Cortex of kidney (tissue), 1 donor: ENCODE measurements around the gene GPRIN2.
"Not testable (repeated sequence)": the region's sequence is repeated elsewhere in the genome, so short reads cannot be mapped to it uniquely, and the experiment has no call there.

ENCODE experiments used
- DNase-seq: peaks from one replicate; lab custom pipeline; 2025; lab: John Stamatoyannopoulos, UW

Gene GPRIN2

DNA sequence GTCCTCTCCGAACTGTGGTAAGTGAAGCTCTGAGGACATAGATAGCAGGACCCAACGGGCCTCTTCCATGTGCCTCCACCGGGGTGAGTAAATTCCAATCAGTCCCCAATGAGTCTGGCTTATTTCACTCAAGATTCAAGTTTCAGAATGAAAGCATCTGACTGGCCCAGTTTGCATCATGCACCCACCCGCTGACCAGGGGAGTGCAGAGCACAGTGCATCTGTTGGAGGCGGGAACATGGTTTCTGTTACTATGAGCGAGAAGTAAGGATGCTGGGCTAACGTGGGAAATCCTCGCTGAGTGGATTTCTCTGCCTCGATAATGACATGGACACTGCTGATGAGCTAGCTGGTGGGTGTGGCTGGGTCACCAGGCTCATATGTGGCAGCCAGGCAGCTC lies 10.7 kb upstream of the GPRIN2 start:
- not testable (repeated sequence) for DNase-seq

GRCh38 chr10:46565591-46566332 lies 9.3 kb upstream of the GPRIN2 start:
- DNase-seq: not testable (repeated sequence)

- DNase-seq: no peak
These were observed 4.5 kb upstream of the GPRIN2 start for GRCh38 chr10:46560952-46561351.

GRCh38 chr10:46560381-46560780 lies 3.9 kb upstream of the GPRIN2 start:
- no peak for DNase-seq

DNA sequence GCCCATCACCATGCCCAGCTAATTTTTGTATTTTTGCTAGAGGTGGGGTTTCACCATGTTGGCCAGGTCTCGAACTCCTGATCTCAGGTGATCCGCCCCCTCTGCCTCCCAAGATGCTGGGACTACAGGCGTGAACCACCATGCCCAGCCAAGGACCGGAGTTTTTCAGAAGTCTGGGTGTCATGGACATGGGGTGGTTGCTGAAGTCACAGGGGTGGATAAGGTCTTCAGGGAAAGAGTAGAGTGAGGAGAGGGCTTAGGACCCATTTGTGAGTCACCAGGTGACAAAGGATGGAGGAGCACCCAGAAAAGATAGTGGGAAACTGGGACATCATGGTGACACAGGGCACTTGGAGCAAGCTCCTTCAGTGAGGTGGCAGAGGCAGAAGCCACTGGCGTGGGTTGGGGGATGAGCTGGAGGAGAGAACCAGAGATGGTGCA lies 2.8 kb upstream of the GPRIN2 start:
- no peak for DNase-seq

GRCh38 chr10:46558392-46559185 lies 2.1 kb upstream of the GPRIN2 start:
- no peak for DNase-seq

- DNase-seq: no peak
These were observed 1.6 kb upstream of the GPRIN2 start for GRCh38 chr10:46558122-46558391.

DNA sequence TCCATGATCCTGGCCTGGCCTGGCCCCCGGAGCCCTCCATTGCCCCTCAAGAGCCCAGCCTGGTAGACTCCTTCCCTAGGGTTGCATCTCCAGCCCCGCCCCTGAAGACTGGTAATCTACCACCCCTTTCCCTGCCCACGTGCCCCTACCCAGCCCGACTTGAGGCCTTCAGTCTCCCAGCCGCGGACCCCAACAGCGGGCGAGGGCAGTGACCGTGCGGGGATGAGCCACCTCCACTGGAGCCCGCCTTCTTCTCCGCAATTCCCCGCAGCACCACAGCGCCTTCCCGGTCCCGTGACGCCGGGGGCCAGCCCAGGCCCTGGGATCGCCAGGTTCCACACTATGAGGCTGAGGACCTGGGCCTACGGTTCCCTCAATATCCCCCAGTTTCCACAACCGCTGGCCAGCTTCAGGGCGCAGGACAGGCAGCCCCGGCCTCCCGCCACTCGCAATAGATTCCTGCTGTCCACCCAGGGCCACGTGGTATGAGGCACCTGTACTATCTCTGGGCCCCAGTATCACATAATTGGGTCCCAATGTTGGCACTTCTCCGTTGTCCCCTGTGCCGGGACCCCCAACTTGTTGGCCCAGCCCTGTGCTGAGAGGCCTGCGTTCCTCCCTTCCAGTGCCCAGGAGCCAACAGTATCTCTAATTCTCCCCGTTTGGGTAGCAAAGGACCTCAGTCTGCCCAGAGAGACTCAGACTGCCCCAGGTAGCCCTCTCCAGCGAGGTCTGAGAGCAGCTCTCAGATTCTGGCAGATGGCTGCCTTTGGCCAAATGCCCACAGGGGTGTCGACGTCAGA lies 1.1 kb upstream of the GPRIN2 start:
- DNase-seq: no peak

GRCh38 chr10:46555713-46556514 lies 544 bp downstream of the GPRIN2 start:
- DNase-seq: no peak

DNA sequence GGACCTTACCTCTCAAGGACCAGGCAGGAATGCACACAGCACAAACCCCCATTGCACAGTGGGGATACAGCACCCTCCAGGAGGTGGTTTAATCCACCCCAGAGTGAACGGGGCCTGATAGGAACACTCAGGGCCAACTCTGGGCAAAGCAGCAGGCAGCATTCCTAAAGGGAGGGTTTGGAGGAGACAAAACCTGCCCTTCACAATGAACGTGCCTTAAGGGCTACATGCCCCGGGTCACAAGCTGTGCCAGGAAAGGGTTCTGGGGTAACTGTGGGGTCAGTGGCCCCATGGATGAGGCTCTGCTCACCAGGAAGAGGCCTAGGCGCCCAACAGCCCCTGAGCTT lies 1.1 kb downstream of the GPRIN2 start:
- DNase-seq: no peak

DNA sequence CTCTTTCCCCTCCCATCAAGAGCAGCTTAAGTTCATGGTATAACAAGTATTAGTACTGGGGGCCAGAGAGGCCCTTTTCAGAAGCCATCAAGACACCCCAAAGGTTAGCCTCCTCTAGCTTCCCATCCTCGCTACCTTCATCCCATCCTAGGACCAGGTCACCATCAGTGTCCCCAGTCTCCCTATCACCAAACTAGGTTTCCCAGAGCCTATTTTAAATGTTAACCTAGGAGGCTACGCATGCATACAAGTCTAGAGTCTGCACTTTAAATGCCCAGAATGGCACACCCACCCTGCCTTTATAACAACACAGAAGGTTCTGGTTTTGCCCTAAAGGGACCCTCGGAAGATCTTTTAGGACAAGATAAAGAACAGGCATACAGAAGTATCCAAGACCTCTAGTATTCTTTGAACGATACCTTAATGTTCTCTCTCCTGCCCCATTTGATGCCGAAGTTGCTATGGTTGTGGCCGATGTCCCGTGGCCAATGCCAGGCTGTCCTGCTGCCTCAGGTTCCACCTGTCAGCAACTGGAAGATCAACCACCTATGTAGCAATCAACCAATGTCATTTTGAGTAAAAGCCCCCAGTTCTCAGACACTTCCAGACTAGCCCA lies 2.2 kb downstream of the GPRIN2 start:
- DNase-seq: no peak

- DNase-seq: no peak
These were observed 3.0 kb downstream of the GPRIN2 start for GRCh38 chr10:46553238-46554049.

DNA sequence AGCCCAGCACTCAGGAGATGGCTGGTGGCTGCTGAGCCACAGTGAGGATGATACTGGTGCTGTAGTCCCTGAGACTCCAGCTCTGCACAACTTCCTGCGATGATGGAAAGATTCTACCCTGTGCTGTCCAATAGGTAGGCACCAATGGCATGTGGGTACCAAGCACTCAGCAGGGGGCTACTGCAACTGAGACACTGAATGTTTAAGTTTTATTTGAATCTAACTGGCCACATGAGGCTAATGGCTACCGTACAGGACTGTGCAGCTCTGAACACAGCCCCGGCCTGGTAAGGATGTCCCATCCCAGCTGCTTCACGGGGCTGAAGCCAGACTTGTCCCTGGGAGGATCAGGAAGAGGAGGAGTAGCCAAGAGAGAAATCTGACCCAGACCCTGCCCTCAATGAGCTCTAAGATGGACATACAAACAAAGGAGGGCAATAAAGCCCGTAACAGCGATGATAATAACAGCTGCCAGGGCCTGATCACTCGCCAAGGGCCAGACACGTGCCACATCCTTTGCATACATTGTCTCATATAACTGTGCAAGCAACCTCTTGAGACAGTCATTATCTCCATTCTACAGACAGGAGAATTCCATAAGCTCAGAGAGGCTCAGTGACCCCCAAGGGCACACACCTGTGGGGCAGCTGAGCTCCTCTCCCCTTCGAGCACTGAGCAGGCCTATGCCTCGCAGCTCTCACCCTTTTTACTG lies 3.8 kb downstream of the GPRIN2 start:
- DNase-seq: no peak

- DNase-seq: no peak
These were observed 4.5 kb downstream of the GPRIN2 start for GRCh38 chr10:46551701-46552525.

DNA sequence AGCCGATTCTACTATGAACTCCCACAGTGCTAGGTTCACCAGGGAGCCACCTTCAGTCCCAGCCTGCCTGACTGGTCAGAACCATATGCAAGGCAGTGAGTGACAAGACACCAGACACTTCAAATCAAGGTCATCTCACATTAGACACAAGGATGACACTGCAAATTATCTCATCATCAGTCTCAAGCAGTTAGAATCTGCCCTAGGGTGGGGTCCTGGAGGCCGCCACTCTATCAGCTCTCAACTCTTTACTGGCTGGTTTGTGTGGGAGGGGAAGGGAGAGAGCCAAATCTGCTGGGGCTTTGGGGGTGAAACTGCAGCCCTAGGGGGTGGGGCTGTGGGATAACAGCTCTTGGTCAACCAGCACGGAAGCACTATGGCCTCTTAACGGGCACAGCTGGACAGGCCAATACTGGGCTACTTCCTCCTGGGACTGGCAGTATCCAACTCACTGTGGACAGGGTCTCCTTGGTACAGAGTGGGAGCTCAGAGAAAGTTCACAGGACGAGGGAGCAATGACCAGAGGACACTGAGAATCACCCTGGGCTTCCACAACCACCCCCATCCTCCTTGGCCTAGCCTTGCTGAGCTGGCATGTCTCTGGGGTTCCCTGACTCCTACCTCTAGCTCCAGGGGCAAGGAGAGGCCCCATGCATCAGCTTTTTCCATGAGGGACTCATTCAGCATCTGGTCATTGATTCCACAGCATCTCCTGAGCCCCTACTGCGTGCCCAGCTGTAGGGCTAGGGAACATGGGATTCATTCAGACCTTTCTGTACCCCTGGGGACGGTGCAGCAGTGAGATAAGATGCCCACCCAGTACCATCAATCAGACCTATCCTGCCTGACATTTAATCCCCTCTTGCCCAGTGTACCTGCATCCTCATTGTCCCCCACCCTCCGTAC lies 5.4 kb downstream of the GPRIN2 start:
- no peak for DNase-seq

GRCh38 chr10:46550076-46550790 lies 6.2 kb downstream of the GPRIN2 start:
- no peak for DNase-seq
